PC-3 (cell line): ENCODE results near the gene OR52I1. TPM values are rescaled to one million over a fixed set of nuclear protein-coding genes. Genes with fewer than 3 reads are reported as not detected.

Source experiments
- ATAC-seq: fragments of 200-7000 bp; cut with Tn5 transposase; 2 replicates; pipeline ENCODE4 v1.9.1; 2020; ENCODE audit warnings: mild to moderate bottlenecking, moderate library complexity
- BruUV-seq: library from RNA; stranded (reverse); fragments of 400-500 nt; replicated peaks from 2 replicates; lab custom pipeline; 2021; lab: Mats Ljungman, UMichigan
- CTCF ChIA-PET: fragments of 300-600 bp; sonication (Branson Sonifier 250); formaldehyde crosslinking; loops from one replicate; lab custom pipeline; 2022; ENCODE audit warnings: antibody characterized with exemption; lab: Charles Lee
- POLR2A ChIA-PET: fragments of 300-600 bp; sonication (Branson Sonifier 250); formaldehyde crosslinking; loops from one replicate; lab custom pipeline; 2022; ENCODE audit warnings: antibody characterized with exemption; ENCODE audit not compliant: unreplicated experiment; lab: Charles Lee
- DNase-seq: peaks from one replicate; pipeline ENCODE4 v3.0.0-alpha.2; 2015
- H2AFZ ChIP-seq: fragments of 300-600 bp; sonication (generic); 2 replicates; pipeline ENCODE4 v1.6.0; 2016; ENCODE audit warnings: antibody characterized with exemption, low read length
- H3F3A ChIP-seq: fragments of 300-600 bp; sonication (generic); one replicate; pipeline ENCODE4 v1.6.0; 2017; ENCODE audit warnings: antibody characterized with exemption, low read length, control low read depth, mild to moderate bottlenecking; ENCODE audit not compliant: unreplicated experiment
- H3K27ac ChIP-seq: fragments of 300-600 bp; sonication (generic); 2 replicates; pipeline ENCODE4 v1.5.1; 2016; ENCODE audit warnings: mild to moderate bottlenecking, low read length
- H3K27me3 ChIP-seq: fragments of 300-600 bp; sonication (generic); 2 replicates; pipeline ENCODE4 v1.6.1; 2016; ENCODE audit warnings: low read length, mixed read lengths
- H3K36me3 ChIP-seq: fragments of 300-600 bp; sonication (generic); 2 replicates; pipeline ENCODE4 v1.6.1; 2016; ENCODE audit warnings: low read depth, mixed run types, low read length, mixed read lengths
- H3K4me1 ChIP-seq: fragments of 300-600 bp; sonication (generic); 2 replicates; pipeline ENCODE4 v1.5.1; 2016; ENCODE audit warnings: low read length; ENCODE audit not compliant: insufficient read depth
- H3K4me2 ChIP-seq: fragments of 300-600 bp; sonication (generic); 2 replicates; pipeline ENCODE4 v1.6.0; 2016; ENCODE audit warnings: low read length
- H3K4me3 ChIP-seq: fragments of 300-600 bp; sonication (generic); 2 replicates; pipeline ENCODE4 v1.5.1; 2016; ENCODE audit warnings: mild to moderate bottlenecking, low read length, mixed read lengths
- H3K79me2 ChIP-seq: fragments of 300-600 bp; sonication (generic); 2 replicates; pipeline ENCODE4 v1.6.1; 2017; ENCODE audit warnings: low read length, mixed read lengths
- H3K9ac ChIP-seq: fragments of 300-600 bp; sonication (generic); 2 replicates; pipeline ENCODE4 v1.6.0; 2016; ENCODE audit warnings: mild to moderate bottlenecking, low read length
- H3K9me2 ChIP-seq: fragments of 300-600 bp; sonication (generic); replicated peaks from 2 replicates; pipeline ENCODE4 v1.6.1; 2016; ENCODE audit warnings: mixed run types, low read length, mixed read lengths
- H3K9me3 ChIP-seq: fragments of 300-600 bp; sonication (generic); 2 replicates; pipeline ENCODE4 v1.6.1; 2016; ENCODE audit warnings: low read length, mixed read lengths
- H4K20me1 ChIP-seq: fragments of 300-600 bp; sonication (generic); 2 replicates; pipeline ENCODE4 v1.6.1; 2016; ENCODE audit warnings: low read length, mixed read lengths
- CTCF ChIP-seq: fragments of 300-600 bp; sonication (generic); conservative IDR thresholded peaks from 2 replicates; pipeline ENCODE4 v1.5.1; 2017; ENCODE audit warnings: antibody characterized with exemption, low read depth, mild to moderate bottlenecking, low read length
- EZH2 ChIP-seq: fragments of 300-600 bp; sonication (generic); IDR thresholded peaks from one replicate; pipeline ENCODE4 v1.6.1; 2017; ENCODE audit warnings: antibody characterized with exemption, mild to moderate bottlenecking, low read length; ENCODE audit not compliant: unreplicated experiment
- EZH2phosphoT487 ChIP-seq: fragments of 300-600 bp; sonication (generic); IDR thresholded peaks from 2 replicates; pipeline ENCODE4 v1.6.1; 2018; ENCODE audit warnings: mild to moderate bottlenecking, antibody characterized with exemption, low read length, borderline replicate concordance
- intact Hi-C: fragments of 100-400 bp; cut with micrococcal nuclease; formaldehyde crosslinking; loops from 2 replicates; pipeline ENCODE4 v1.9.0; 2023
- total RNA-seq: library from RNA; depleted of rRNA; stranded (reverse); fragments of >200 nt; gene quantifications from 2 replicates; pipeline ENCODE4 v1.2.3, GENCODE V29; 2014; rRNA removed

The OR52I1 gene
- total RNA-seq, 1 experiment from 2014 or later, result not detected

GRCh38 chr11:4643682-4644081, 49.8 kb downstream of the OR52I1 start, which contains the start of gene OR51E1:
Gene OR51E1 (plus strand): TSS chr11:4643982. CDS start chr11:4652527, 8,545 bp downstream.
- CTCF ChIA-PET, result no interaction called here
- Histone ChIP-seq H3K79me2 (no peaks in the 10 kb centered on the region), H3K4me1 (no peaks in the 10 kb centered on the region), H3F3A (no peaks in the 10 kb centered on the region), H3K27ac (no peak within 1 kb of the TSS), H4K20me1 (no peaks in the 10 kb centered on the region), H3K36me3 (no peaks in the 10 kb centered on the region), H2AFZ (no peak within 1 kb of the TSS), H3K9me2 (no peaks in the 10 kb centered on the region), H3K9me3 (no peaks in the 10 kb centered on the region), H3K9ac (no peak within 1 kb of the TSS), H3K4me3 (no peak within 1 kb of the TSS), H3K27me3 (peaks cover 4% of the 10 kb centered on the region; the same call in 1 of the 2 replicates), H3K4me2 (no peak within 1 kb of the TSS)
- no TSS peak for BruUV-seq
- no peak for ATAC-seq
- POLR2A ChIA-PET, result no interaction called here
- no peak for DNase-seq
- intact Hi-C loops, result no loop called here
- TF ChIP-seq EZH2 (no peak), EZH2phosphoT487 (no peak), CTCF (no peak)

DNA sequence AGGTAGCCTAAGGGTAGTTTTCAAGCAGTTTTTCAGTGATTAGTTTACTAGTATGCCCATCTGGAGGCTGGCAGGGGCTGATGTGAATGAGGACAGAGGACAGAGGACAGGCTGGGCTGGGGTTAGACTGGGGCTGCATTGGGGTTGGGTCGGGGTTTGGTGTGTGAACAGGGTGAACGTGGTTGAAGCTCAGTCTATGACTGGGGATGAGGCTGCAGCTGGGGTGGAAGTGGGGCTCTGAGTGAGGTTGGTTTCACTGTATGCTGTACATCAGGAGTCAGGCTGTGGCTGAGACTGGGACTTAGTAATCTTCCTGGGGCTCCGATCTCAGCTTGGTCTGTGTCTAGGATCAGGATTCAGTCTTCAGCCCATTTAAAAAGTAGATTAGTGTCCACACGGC, 50.4 kb downstream of the OR52I1 start:
- DNase-seq, result no peak
- H3K9me3 ChIP-seq, result no peaks in the 10 kb centered on the region
- no peaks in the 10 kb centered on the region for H3K79me2 ChIP-seq
- H3K9me2 ChIP-seq, result no peaks in the 10 kb centered on the region
- intact Hi-C loops, result no loop called here
- ChIA-PET POLR2A (no interaction called here), CTCF (no interaction called here)
- no peaks in the 10 kb centered on the region for H4K20me1 ChIP-seq
- no TSS peak for BruUV-seq
- no peak overlapping the region for H2AFZ ChIP-seq
- no peak for ATAC-seq
- no peaks in the 10 kb centered on the region for H3K4me1 ChIP-seq
- no peaks in the 10 kb centered on the region for H3F3A ChIP-seq
- no peaks in the 10 kb centered on the region for H3K36me3 ChIP-seq
- H3K27ac ChIP-seq, result no peak overlapping the region
- H3K27me3 ChIP-seq, result peaks cover 4% of the 10 kb centered on the region; the same call in 1 of the 2 replicates
- no peak overlapping the region for H3K4me3 ChIP-seq
- TF ChIP-seq EZH2phosphoT487, result no peak
- no peak for TF ChIP-seq EZH2
- TF ChIP-seq CTCF, result no peak
- no peak overlapping the region for H3K9ac ChIP-seq
- H3K4me2 ChIP-seq, result no peak overlapping the region

Other genes starting within 250 kb of the OR52I1 start
- not detected in 2 replicates for gene OR52B4, start 225.7 kb upstream of the OR52I1 start, total RNA-seq
- gene TRIM21, start 200.3 kb upstream of the OR52I1 start, total RNA-seq, result 6.9 and 7.6 TPM in 2 replicates
- gene OR52K2, start 144.7 kb upstream of the OR52I1 start, total RNA-seq, result not detected in 2 replicates
- not detected in 2 replicates for gene OR52K1, start 111.4 kb upstream of the OR52I1 start, total RNA-seq
- gene OR52M1, start 48.8 kb upstream of the OR52I1 start, total RNA-seq, result not detected in 2 replicates
- gene OR52I2, start 12.3 kb upstream of the OR52I1 start, total RNA-seq, result not detected in 2 replicates
- gene TRIM68, start 14.2 kb downstream of the OR52I1 start, total RNA-seq, result 6.1 and 6.9 TPM in 2 replicates
- gene OR51D1, start 43.4 kb downstream of the OR52I1 start, total RNA-seq, result not detected in 2 replicates
- gene OR51E1, start 49.9 kb downstream of the OR52I1 start, total RNA-seq, result not detected in 2 replicates
- gene OR51E2, start 103.8 kb downstream of the OR52I1 start, total RNA-seq, result not detected in 2 replicates
- gene MMP26, start 110.7 kb downstream of the OR52I1 start, total RNA-seq, result not detected in 2 replicates
- not detected in 2 replicates for gene OR51F1, start 175.9 kb downstream of the OR52I1 start, total RNA-seq
- not detected in 2 replicates for gene OR52R1, start 210.3 kb downstream of the OR52I1 start, total RNA-seq
- gene OR51F2, start 227.3 kb downstream of the OR52I1 start, total RNA-seq, result not detected in 2 replicates